Spinal cord (tissue), 10 donors: ENCODE measurements around the gene CDHR4. TPM values are rescaled to one million over a fixed set of nuclear protein-coding genes. Genes with fewer than 3 reads are reported as not detected.

Experiments
- DNase-seq, 6 donors: peaks; one replicate each; pipeline versions ENCODE4 v3.0.0 to v3.0.0-alpha.2; 2013 to 2015; ENCODE audit warnings: low spot score in 6 of 6, low read depth in 4 of 6
- H3K27ac ChIP-seq: one replicate; pipeline ENCODE4 v1.5.1; 2013; ENCODE audit warnings: low read depth, low read length, control low read depth
- H3K27me3 ChIP-seq: one replicate; pipeline ENCODE4 v1.6.1; 2013; ENCODE audit warnings: low read length; ENCODE audit not compliant: control insufficient read depth, insufficient read depth
- H3K36me3 ChIP-seq: one replicate; pipeline ENCODE4 v1.6.1; 2013; ENCODE audit warnings: low read length; ENCODE audit not compliant: control insufficient read depth, insufficient read depth
- H3K4me1 ChIP-seq: one replicate; pipeline ENCODE4 v1.6.1; 2013; ENCODE audit warnings: low read length; ENCODE audit not compliant: control insufficient read depth, insufficient read depth
- H3K4me3 ChIP-seq: one replicate; pipeline ENCODE4 v1.5.1; 2013; ENCODE audit warnings: low read depth, low read length, control low read depth
- H3K9me3 ChIP-seq: one replicate; pipeline ENCODE4 v1.6.1; 2013; ENCODE audit warnings: low read length; ENCODE audit not compliant: control insufficient read depth, insufficient read depth
- WGBS: methylation state at CpG from one replicate; pipeline ENCODE4 v1.1.5; 2013; ENCODE audit warnings: missing lambda C conversion rate; ENCODE audit not compliant: insufficient coverage; 5-methylcytosine and 5-hydroxymethylcytosine counted together
- long read RNA-seq, 4 donors: transcript quantifications; one replicate each; lab custom pipeline, GENCODE V29; 2026
- polyA plus RNA-seq, 2 donors: library from polyadenylated mRNA; unstranded; fragments of 120-200 nt; gene quantifications; one replicate each; pipeline ENCODE4 v1.2.1, GENCODE V29; 2013; ENCODE audit not compliant: insufficient read length in 2 of 2
- total RNA-seq, 2 donors: library from RNA; depleted of rRNA in 1 of 2; stranded (reverse); fragments of 120-200 nt in 1 of 2; fragments of >200 nt in 1 of 2; gene quantifications; one replicate each; pipeline versions ENCODE4 v1.2.3 to v1.2.4, GENCODE V29; 2013 to 2014
- donor health status: healthy.

CDHR4 gene, protein sequence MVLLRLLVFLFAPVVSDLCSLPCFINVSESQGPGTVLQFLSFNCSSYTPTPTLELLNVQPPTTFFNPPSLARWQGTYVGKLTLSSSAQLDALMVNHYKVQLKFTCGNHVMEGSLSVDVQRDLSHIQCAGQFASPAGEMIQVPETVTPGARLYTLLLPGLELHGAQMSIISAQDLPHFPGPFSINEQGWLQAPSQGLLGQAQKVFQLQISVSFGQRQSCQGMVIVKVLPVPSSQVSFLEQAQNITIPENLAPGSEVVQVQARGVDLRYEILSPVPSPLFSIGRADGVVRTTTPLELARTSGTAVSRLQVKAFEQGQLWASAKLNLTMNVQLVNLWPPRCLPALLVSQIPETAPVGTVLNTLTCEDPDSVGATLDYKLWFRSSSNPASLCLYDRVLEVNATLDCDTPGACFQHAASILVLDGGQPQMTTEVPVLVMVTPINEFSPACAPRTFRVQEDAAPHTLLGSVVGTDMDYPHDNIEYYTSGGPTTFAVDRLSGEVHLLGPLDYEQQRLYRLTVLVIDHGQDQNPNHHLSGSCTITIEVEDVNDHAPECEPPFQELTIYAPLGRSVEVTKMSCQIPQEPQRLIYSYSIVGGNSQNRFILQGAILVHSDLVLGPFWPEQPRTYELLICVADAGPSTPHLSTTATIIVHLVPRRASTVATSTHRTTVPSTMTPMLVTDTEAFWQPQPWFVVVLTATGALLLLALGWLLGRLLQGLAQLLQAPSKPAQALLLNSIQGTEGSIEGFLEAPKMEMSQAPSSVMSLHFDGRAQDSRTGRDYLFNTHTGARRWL
- total RNA-seq (under 1 TPM; 0.10 to 0.28 TPM), polyA plus RNA-seq (under 1 TPM; 0.47 to 0.59 TPM)
- long read RNA-seq, donor 1, result 0 reads
- long read RNA-seq, donor 2, result 0 reads
- long read RNA-seq, donor 3, result 0 reads
- long read RNA-seq, donor 4, result 0 reads

DNA sequence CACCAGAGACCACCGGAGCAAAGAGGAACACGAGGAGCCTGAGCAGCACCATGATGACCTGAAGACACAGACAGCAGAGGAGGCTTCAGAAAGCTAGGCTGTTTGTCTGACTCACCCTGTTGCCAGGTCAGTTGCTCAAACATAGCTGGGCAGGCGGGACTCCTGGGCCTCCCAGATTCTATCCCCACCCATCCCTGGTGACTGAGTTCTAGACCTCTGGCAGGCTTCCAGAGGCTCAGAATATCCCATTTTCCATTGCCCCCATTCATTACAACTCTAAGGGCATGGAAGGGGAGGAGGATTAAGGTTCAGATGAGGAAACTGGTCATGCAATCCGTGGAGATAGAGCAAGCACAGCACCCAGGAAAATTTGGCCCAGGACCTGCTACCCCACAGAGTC, at the start of gene CDHR4:
TSS of gene CDHR4 (minus strand) at position 113 of the 400 bp plus-strand sequence. CDS start at position 52, 61 bp downstream.
- H3K4me3 ChIP-seq, result no peak within 1 kb of the TSS
- whole genome bisulfite sequencing, result 86% methylated on average over 3 of the region's 4 CpGs
- H3K36me3 ChIP-seq, result peaks cover 8% of the 10 kb centered on the region
- no peak for DNase-seq
- no peaks in the 10 kb centered on the region for H3K9me3 ChIP-seq
- H3K27ac ChIP-seq, result no peak within 1 kb of the TSS
- H3K27me3 ChIP-seq, result no peaks in the 10 kb centered on the region
- peaks cover 22% of the 10 kb centered on the region for H3K4me1 ChIP-seq

DNA sequence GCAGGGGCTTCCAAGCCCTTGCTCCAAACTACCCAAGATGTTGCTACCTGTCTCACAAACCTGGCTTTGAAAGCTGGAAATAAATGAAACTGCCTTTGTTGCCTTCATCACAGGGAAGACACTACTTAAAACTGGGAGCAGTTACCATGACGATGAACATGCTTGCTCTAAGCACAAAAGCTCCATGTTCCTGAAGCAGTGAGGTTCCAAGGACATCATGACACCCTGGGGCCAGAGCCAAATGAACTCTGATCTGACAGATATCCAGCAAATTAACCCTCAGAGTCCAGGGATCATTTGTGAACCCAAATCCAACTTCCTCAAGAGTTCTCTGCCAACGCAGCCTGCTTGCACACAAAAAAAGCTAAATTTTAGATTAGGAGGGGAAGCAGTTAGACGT, 46.0 kb upstream of the CDHR4 start:
- WGBS, result 68% methylated on average over 2 of the region's 3 CpGs
- H3K4me1 ChIP-seq, result peaks cover 15% of the 10 kb centered on the region
- H3K36me3 ChIP-seq, result peaks cover 3% of the 10 kb centered on the region
- H3K27ac ChIP-seq, result no peak overlapping the region
- H3K27me3 ChIP-seq, result no peaks in the 10 kb centered on the region
- DNase-seq, result no peak
- H3K4me3 ChIP-seq, result no peak overlapping the region
- no peaks in the 10 kb centered on the region for H3K9me3 ChIP-seq

DNA sequence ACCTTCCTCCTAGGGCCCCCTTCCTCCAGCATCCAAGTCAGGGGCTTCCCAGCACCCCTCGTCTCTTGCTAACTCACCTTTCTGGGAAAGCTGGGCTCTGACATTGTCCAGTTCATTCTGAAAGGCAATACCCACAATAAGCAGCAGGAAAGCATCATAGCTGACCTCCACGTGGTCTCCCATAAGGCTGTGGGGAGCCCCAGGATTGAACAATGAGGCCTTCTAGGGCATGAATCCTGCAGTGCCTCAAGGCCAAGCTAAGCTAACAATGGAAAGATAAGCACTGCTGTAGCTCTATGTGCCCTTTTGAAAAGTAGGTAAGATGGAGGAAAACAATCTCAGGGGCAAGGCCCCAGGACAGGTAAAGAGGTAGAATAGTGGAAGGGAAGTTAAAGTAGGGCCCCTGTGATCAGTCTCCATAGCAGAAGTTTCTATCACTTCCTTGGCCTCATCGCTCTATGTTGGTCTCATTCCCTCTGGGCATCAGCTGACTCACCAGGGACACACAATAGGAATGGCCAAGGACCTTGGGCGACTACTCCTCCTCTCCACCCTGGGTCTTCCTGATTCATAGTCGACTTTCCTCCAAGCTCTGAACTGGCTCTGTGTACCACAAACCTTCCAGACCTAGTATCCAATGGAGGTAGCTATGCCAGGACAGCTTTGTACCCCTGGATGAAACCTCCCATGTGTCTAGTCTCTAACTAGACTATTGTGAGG, 45.0 kb upstream of the CDHR4 start:
- no peak overlapping the region for H3K4me3 ChIP-seq
- WGBS, result 88% methylated on average over 5 of the region's 5 CpGs
- H3K27ac ChIP-seq, result no peak overlapping the region
- no peaks in the 10 kb centered on the region for H3K27me3 ChIP-seq
- no peaks in the 10 kb centered on the region for H3K9me3 ChIP-seq
- no peak for DNase-seq
- peaks cover 19% of the 10 kb centered on the region for H3K4me1 ChIP-seq
- peaks cover 3% of the 10 kb centered on the region for H3K36me3 ChIP-seq

DNA sequence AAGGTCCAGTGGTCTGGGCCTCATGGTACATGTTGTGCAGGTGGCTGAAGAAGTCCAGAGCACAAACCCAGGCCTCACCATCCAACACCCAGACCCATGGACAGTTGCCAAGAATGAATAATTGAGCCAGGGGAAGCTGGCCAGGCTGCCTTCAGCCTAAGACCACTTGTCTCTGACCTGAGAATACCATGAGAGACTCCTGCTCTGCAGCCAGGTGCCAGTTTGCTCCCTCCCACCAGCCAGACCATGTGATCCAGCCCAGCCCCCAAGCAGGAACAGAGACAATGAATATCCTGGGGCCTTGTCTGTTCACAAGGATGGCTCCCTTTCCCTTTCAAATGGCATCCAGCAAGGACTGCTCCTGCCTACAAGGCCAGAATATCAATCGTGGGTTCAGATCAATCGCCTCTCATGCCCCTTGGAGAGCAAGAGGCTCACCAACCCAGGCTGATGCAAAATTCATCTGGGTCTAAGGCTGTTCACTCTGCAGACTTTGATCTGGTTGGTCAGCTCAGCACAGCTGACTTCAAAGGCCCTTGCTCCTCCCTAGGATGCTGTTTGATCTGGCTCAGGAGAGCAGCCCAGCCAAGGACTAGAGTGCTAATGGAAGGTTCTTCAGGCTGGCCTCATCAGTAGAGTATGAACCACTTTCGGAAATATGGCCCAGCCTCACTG, 43.3 kb upstream of the CDHR4 start:
- WGBS, result 78% methylated on average over 2 of the region's 3 CpGs
- H3K4me1 ChIP-seq, result peaks cover 25% of the 10 kb centered on the region
- no peak overlapping the region for H3K27ac ChIP-seq
- no peak overlapping the region for H3K4me3 ChIP-seq
- no peak for DNase-seq
- peaks cover 3% of the 10 kb centered on the region for H3K36me3 ChIP-seq
- H3K27me3 ChIP-seq, result no peaks in the 10 kb centered on the region
- no peaks in the 10 kb centered on the region for H3K9me3 ChIP-seq

DNA sequence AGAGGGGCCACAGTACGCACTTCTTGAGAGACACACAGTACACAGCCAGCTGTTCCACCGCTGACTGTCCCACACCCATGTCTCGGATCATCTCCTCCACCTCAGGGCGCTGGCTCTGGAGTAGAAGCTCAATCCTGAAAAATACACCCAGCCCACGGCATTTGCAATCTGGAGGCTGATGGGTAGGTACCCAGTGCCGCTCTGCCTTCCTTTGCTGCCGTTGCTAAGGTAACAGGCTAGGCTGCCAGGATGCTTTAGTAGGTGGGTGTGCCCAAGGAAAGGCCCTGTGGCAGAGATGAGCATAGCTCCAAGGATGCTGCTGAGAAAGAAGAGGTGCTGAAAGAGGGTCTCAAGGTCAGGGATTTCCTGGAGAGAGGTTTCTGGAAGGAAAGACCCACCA, 42.1 kb upstream of the CDHR4 start:
- Histone ChIP-seq H3K4me1 (peaks cover 25% of the 10 kb centered on the region), H3K9me3 (no peaks in the 10 kb centered on the region), H3K27me3 (no peaks in the 10 kb centered on the region), H3K36me3 (peaks cover 3% of the 10 kb centered on the region), H3K4me3 (no peak overlapping the region), H3K27ac (no peak overlapping the region)
- WGBS, result 75% methylated on average over 7 of the region's 7 CpGs
- peak in 3 of 6 donors; percentile 19 to 77 (median 48) for DNase-seq

DNA sequence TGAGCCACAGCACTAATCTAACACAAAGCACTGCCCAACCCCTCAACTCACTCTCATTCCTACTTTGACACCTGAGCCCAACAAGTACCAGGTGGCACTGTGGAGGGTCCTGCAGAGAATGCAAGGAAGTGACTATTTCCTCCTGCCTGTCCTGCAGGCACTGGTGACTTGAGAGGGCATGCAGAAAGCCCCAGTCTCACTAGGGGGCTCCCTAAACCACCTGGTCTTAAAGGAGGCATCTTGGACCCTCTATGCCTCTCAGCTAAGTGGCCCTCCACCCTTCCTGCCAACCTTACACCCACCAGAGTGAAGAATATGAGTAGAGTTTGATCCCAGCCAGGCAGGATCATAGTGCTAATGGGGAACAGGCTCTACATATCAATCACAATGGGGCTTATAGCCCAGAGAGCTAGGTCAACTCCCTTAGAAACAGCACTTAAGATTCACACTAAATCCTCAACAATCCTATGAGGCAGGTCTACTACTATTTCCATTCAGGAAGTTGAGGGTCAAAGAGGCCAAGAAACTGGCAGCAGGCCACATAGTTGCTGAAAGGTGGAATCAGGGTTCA, 41.5 kb upstream of the CDHR4 start:
- H3K27ac ChIP-seq, result no peak overlapping the region
- peaks cover 3% of the 10 kb centered on the region for H3K36me3 ChIP-seq
- DNase-seq, result peak in 2 of 6 donors; percentile 39 to 54
- peaks cover 25% of the 10 kb centered on the region for H3K4me1 ChIP-seq
- no peaks in the 10 kb centered on the region for H3K27me3 ChIP-seq
- H3K4me3 ChIP-seq, result no peak overlapping the region
- no peaks in the 10 kb centered on the region for H3K9me3 ChIP-seq

DNA sequence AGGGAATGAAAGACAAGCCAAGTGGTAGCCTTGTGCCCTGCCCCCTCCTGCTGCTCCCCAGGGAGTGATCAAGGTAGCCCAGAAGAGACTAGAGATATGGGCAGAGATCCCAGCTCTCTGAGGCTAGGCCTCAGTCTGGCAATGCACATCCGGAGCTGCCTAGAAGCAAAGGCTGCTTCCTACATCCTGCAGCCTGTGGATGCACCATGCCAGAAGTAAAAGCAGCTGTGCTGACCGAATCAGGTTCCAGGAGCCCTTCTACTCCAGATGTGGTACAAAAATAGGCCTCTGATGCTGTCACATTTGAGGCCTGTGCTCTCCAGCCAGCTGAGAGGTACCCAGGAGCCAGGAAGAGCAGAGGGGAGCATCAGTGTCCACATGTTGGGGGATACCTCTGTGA, 40.7 kb upstream of the CDHR4 start:
- H3K27me3 ChIP-seq, result no peaks in the 10 kb centered on the region
- H3K36me3 ChIP-seq, result peaks cover 1% of the 10 kb centered on the region
- H3K9me3 ChIP-seq, result no peaks in the 10 kb centered on the region
- 95% methylated on average over 2 of the region's 2 CpGs for WGBS
- peaks cover 25% of the 10 kb centered on the region for H3K4me1 ChIP-seq
- no peak overlapping the region for H3K4me3 ChIP-seq
- H3K27ac ChIP-seq, result no peak overlapping the region
- DNase-seq, result no peak

DNA sequence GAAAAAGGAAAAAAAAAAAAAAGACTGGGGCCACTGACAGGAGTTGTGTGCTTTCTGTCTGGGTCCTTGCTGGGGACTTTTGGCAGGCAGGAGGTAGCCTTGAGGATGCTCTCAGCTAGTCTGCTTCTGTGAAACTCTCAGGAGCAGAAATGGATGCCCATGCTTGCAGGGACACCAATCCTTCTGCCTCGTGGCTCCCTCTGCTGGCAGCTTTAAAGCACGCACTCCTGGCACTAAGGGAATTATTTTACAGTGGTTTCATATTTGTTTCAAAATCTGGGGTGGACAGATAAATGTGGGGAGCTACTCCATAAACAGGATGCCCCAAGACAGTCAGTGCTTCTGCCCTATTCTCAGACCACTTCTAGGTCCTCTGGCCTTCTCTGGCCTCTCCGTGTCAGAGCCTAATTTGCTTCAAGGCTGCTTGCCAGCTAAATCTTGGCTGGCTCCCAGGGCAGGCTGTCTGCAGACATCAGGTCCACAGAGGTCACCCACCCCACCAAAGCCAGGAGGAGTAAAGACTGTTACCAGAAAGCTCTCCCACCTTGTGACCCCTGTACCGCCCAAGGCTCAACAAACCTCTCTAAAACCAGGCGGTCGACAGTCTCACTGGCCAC, 39.6 kb upstream of the CDHR4 start:
- Histone ChIP-seq H3K9me3 (no peaks in the 10 kb centered on the region), H3K4me1 (peaks cover 25% of the 10 kb centered on the region), H3K27me3 (no peaks in the 10 kb centered on the region), H3K4me3 (no peak overlapping the region), H3K27ac (no peak overlapping the region), H3K36me3 (no peaks in the 10 kb centered on the region)
- 21% methylated on average over 2 of the region's 6 CpGs for WGBS
- DNase-seq, result peak; percentile 35 to 94 (median 70)
